ENCODE results near the gene CWC25.
"Not testable (repeated sequence)": the region's sequence is repeated elsewhere in the genome, so short reads cannot be mapped to it uniquely, and the experiment has no call there.

Gene CWC25

GRCh38 chr17:38794221-38794620 lies 30.9 kb downstream of the CWC25 start:
- H3K27ac ChIP-seq: no peak overlapping the region
- H3K4me3 ChIP-seq: no peak overlapping the region
- no peak for DNase-seq (ENCODE audit: low spot score)
- TF ChIP-seq CTCF (IDR thresholded peaks at IDR 0.05): no peak

GRCh38 chr17:38791162-38791561 lies 34.0 kb downstream of the CWC25 start:
- no peak for TF ChIP-seq CTCF (IDR thresholded peaks at IDR 0.05)
- H3K4me3 ChIP-seq: no peak overlapping the region
- DNase-seq (ENCODE audit: low spot score): no peak
- H3K27ac ChIP-seq: no peak overlapping the region

GRCh38 chr17:38790148-38790707 lies 34.9 kb downstream of the CWC25 start:
- peak overlapping the region in 1 of 2 donors; percentile 35 for H3K27ac ChIP-seq
- not testable (repeated sequence) for DNase-seq (ENCODE audit: low spot score)

GRCh38 chr17:38789185-38789584 lies 35.9 kb downstream of the CWC25 start:
- no peak overlapping the region for H3K4me3 ChIP-seq
- DNase-seq (ENCODE audit: low spot score): no peak
- no peak for TF ChIP-seq CTCF (IDR thresholded peaks at IDR 0.05)

More at GRCh38 chr17:38790148-38790707, 34.9 kb downstream of the CWC25 start:
- H3K4me3 ChIP-seq: not testable (repeated sequence)

GRCh38 chr17:38787999-38788398 lies 37.1 kb downstream of the CWC25 start:
- not testable (repeated sequence) for H3K27ac ChIP-seq; DNase-seq (ENCODE audit: low spot score); H3K4me3 ChIP-seq

More at GRCh38 chr17:38789185-38789584, 35.9 kb downstream of the CWC25 start:
- no peak overlapping the region for H3K27ac ChIP-seq

- no peak for DNase-seq (ENCODE audit: low spot score)
Observed at GRCh38 chr17:38786372-38786771, 38.7 kb downstream of the CWC25 start.

DNA sequence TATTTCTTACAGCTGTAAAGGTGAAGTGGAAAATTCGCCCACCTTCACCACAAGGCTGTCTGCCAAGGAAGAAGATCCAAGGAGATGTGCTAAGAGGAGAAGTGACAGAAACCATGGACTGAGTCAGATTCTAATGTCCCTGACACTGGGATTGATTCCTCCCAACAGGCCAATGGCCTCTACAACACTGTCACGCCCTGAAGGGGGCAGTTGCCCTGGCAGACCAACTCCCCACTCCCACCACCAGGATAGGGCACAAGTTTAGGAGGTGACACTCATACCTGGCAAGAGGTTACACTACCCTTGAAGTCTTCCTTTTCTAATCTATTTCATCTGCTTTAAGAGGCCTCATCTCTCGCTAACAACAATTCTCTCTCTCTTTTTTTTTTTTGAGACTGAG lies 41.9 kb downstream of the CWC25 start:
- Histone ChIP-seq H3K4me3 (no peak overlapping the region), H3K27ac (no peak overlapping the region)
- no peak for DNase-seq (ENCODE audit: low spot score)
- TF ChIP-seq CTCF (IDR thresholded peaks at IDR 0.05): no peak

More at GRCh38 chr17:38786372-38786771, 38.7 kb downstream of the CWC25 start:
- H3K4me3 ChIP-seq: no peak overlapping the region
- H3K27ac ChIP-seq: no peak overlapping the region
- no peak for TF ChIP-seq CTCF (IDR thresholded peaks at IDR 0.05)

- no peak overlapping the region for H3K27ac ChIP-seq
- no peak for TF ChIP-seq CTCF (IDR thresholded peaks at IDR 0.05)
- no peak overlapping the region for H3K4me3 ChIP-seq
- no peak for DNase-seq (ENCODE audit: low spot score)
Observed at GRCh38 chr17:38779965-38780752, 45.0 kb downstream of the CWC25 start.

Data from coronary artery (tissue), 2 donors.